NCI-H345 (cell line): ENCODE results near the gene KCNJ13.
"Not testable (repeated sequence)": the region's sequence is repeated elsewhere in the genome, so short reads cannot be mapped to it uniquely, and the experiment has no call there.

Experiments
- DNase-seq: peaks from one replicate; lab custom pipeline; 2025; lab: John Stamatoyannopoulos, UW

KCNJ13 gene

GRCh38 chr2:232767866-232768265, 8.5 kb downstream of the KCNJ13 start:
- DNase-seq = no peak

- peak; percentile 19 for DNase-seq
Measured at GRCh38 chr2:232761301-232761907, 15.0 kb downstream of the KCNJ13 start.

GRCh38 chr2:232757905-232758304, 18.5 kb downstream of the KCNJ13 start:
- DNase-seq = no peak

- DNase-seq = no peak
Measured at GRCh38 chr2:232750135-232750671, 26.2 kb downstream of the KCNJ13 start.

GRCh38 chr2:232749331-232749730, 27.0 kb downstream of the KCNJ13 start:
- DNase-seq = no peak

- DNase-seq = no peak
Measured at GRCh38 chr2:232748038-232748437, 28.3 kb downstream of the KCNJ13 start.

- no peak for DNase-seq
Measured at GRCh38 chr2:232744963-232745362, 31.4 kb downstream of the KCNJ13 start.

GRCh38 chr2:232741972-232742371, 34.4 kb downstream of the KCNJ13 start:
- DNase-seq = no peak

- no peak for DNase-seq
Measured at GRCh38 chr2:232741294-232741693, 35.1 kb downstream of the KCNJ13 start.

GRCh38 chr2:232731470-232731869, 44.9 kb downstream of the KCNJ13 start:
- no peak for DNase-seq

GRCh38 chr2:232728785-232729184, 47.6 kb downstream of the KCNJ13 start:
- no peak for DNase-seq

GRCh38 chr2:232723027-232723426, 53.3 kb downstream of the KCNJ13 start:
- no peak for DNase-seq

- DNase-seq = no peak
Measured at GRCh38 chr2:232721882-232722281, 54.5 kb downstream of the KCNJ13 start.

GRCh38 chr2:232721261-232721660, 55.1 kb downstream of the KCNJ13 start:
- DNase-seq = no peak

GRCh38 chr2:232720056-232720455, 56.3 kb downstream of the KCNJ13 start:
- DNase-seq = not testable (repeated sequence)
